ACHN (cell line): Measurements from ENCODE around the gene ZNF497.

Experiments used
- DNase-seq: peaks from one replicate; pipeline ENCODE4 v3.0.0-alpha.2; 2015
- in situ Hi-C: cut with HindIII; loops from 2 replicates; pipeline ENCODE4 v1.10.0; 2017; ENCODE audit warnings: low sequenced_read_pairs, low pct_ligation_motif_present, low pct_unique_long_range_greater_than_20kb

Gene ZNF497

DNA sequence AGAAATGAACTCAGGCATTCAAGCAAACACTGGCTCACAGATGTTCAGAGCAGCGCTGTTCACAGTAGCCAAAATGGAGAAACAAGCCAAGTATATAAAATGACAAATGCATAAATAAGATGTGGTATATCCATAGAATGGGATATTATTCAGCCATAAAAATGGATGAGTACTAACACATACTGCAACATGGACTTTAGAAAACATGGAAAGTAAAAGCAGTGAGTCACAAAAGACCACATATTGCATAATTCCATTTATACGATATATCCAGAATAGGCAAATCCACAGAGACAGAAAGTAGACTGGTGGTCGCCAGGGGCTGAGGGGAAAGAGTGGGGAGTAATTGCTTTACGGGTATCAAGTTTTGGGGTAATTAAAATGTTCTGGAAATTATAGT lies 11.6 kb upstream of the ZNF497 start:
- in situ Hi-C loops = no loop called here
- no peak for DNase-seq

DNA sequence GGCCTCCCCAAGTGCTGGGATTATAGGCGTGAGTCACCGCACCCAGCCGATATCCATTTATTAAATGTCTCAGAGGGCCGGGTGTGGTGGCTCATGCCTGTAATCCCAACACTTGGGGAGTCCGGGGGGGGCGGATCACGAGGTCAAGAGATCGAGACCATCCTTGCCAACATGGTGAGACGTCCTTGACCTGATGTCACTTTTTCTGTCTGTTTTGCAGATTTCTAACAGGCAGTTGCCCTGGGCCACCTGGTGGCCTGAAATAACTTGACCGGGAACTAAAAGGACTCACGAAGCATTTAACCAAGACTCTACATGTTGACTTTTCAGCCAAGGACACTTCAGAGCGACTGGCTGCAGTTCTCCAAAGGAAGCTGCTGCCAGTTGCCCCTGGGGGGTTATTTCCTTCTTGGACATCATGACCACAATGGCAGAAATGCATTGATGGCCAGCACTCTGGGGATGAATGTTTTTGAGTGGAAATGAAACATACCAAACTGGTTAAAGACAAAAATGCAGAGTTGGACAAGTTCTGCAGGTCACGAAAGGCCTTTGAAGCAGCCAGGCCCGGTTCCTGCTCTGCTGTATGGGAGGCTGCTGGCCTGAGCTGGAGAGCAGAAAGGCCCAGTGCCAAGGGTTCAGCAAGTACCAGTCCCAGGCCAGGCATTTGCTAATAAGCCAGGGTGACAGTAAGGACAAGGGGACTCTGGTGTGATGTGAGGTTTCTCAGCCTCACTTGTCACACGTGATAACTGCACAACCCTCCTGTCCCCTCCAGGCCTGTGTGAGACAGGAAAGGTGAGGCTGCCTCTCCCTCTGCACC lies 10.0 kb upstream of the ZNF497 start:
- DNase-seq = no peak
- in situ Hi-C loops = no loop called here

DNA sequence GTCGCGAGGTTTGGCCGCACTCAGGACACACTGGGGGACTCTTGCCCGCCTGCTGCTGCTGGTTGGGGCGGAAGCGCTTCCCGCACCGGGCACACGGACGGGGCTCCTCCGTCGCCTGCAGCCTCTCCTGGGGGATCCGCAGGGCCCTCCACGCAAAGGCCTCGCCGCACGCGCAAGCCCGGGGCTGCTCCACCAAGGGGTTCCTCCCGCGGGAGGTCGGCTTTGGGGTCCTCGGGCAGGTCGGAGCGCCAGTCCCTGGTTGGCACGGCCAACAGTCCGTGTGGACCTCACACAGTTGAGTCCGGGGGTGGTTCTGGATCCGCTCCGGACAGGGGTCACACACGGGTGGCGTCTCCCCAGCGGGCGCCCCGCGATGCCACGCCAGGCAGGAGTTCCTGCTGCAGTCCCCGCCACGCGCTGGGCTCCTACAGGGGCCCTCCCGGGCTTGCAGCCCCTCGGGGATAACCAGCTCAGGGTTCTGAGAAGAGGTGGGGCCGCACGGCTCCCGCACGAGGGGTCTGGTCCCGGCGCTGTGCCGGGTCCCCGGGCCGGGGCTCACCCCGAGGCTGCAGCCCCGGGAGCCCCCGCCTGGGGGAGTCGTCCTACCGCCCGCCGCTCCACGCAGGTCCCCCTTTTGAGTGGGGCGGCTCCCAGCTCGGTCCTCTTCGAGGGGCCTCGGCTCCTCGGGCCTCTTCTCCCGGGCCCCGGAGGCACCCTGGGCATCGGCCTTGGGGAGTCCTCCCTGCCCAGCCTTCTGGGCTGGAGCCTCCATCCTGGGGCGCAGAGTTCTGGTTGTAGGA lies 6.2 kb upstream of the ZNF497 start:
- in situ Hi-C loops = no loop called here
- DNase-seq = no peak

DNA sequence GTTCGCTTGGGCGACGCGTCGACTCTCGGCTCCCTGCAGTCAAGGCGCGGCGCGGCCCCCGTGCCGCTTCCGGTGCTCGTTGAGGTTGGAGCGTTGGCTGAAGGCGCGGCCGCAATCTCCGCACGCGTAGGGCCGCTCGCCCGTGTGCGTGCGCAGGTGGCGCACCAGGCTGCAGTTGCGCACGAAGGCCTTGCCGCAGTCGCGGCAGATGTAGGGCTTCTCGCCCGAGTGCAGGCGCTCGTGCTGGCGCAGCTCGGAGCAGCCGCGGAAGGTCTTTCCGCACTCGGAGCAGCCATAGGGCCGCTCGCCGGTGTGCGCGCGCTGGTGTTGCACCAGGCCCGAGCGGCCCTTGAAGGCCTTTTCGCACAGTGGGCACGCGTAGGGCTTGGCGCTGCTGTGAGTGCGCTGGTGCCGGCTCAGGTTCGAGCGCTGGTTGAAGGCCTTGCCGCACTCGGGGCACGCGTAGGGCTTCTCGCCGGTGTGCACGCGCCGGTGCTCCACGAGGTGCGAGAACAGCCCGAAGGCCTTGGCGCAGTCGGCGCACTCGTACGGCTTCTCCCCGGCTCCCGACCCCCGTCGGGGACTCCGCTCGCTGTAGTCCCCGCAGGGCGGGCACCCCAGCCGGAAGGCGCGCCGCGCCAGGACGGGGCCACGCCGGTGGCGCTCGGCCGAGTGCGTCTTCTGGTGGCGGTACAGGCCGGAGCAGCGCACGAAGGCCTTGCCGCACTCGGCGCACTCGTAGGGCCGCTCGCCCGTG lies 5.3 kb upstream of the ZNF497 start:
- DNase-seq = no peak
- in situ Hi-C loops = no loop called here

DNA sequence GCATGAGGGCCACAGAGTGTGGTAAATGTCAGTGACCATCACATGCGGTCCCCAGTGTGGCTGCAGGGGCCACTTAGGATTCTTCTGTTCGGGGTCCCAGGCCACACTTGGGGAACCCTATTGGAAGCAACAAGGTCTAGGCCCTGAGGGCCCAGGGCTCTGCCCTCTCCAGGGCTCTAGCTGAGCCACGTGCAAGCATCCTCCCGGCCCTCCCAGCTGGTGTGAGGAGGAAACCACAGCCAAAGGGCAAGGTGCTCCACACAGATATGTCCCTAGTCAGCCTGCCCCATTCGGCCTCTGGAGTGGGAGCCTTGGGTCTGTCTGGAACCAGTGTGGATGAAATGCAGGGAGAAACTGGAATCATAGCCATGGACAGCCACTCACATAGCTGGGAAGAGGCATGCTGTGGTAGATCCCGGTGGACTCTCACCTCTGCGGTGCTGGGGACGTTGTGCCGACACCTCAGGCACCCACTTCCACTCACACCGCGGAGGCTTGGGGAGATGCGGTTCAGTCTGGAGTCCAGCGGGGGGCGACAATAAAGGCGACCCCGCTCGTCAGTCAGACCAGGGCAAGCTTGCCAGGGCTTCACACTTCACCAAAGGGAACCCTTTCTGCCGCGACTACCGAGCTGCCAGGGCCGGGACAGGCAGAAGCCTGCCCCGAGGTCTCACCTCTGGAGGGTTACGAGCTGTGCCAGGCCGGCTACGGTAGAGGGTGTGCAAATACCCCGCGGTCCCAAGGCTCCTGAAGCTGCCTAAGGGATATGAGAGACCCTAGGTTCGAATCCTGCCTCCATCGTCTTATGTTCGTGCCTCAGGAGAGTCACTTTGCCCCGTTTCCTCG lies 4.3 kb upstream of the ZNF497 start:
- in situ Hi-C loops = no loop called here

DNA sequence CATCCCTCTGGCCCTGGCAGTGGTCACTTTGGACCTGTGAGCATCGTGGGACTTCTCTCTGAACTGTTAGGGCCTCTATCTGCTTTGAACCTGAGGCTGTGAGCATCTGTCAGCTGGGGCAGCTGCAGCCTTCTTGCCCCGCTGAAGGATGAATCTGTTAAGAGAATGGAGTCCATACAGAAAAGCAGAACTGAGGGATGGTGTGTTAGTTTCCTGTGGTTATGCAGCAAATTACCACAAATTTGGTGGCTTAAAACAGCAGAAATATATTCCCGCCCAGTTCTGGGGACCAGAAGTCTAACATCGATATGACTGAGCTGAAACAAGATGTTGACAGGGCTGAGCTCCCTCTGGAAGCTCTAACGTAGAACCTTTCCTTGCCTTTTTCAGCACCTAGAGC lies 1.6 kb upstream of the ZNF497 start:
- in situ Hi-C loops = no loop called here
- DNase-seq = no peak

More for the DNA sequence above, 4.3 kb upstream of the ZNF497 start:
- DNase-seq = no peak

DNA sequence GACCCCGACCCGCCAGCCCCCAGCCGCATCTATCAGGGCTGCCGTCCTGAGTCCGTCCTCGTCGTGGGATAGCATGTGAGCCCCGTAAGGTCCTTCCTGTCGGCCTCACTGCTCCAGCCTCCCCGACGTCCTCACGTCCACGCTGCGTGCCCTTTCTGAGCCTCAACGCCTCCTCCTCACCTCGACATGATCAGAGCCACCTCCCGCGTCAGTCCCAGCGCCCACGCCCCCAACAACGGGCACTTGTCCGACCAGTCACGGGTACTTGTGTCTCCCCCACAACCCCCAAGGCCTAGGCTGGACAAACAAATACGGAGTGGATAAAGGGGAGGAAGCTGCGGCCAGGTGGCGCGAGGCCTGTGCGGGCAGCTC lies 665 bp downstream of the ZNF497 start:
- in situ Hi-C loops = no loop called here
- peak; percentile 38 for DNase-seq

DNA sequence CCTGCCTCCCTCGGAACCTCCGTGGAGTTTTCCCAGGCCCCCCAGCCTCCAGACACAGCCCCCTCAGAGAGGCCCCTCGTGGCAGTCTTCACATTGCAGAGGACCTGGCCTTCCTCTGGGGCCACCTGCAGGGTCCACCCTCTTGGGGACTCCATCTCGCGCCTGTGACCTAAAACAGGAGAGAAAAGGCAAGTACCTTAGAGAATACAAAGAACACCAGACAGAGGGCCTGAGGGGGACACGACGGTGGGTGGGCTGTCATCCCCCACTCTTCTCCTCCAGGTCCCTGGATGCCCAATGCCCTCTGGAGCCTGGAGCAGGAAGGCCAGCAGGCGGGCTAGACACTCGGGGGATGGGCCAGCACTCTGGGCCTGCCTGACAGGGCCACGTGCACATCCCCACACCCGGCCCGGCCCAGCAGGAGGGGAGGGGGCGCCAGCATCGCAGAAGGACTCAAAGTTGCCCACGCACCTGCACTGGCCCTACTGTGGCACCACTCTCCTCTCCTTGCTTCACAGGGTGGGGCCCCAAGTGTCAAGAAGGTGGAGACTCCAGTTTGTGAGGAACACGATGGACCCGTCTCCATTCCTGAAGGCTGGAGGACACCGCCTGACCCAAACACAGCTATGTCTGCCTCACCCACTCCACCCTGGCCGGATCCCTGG lies 4.9 kb downstream of the ZNF497 start:
- in situ Hi-C loops = no loop called here
- no peak for DNase-seq

DNA sequence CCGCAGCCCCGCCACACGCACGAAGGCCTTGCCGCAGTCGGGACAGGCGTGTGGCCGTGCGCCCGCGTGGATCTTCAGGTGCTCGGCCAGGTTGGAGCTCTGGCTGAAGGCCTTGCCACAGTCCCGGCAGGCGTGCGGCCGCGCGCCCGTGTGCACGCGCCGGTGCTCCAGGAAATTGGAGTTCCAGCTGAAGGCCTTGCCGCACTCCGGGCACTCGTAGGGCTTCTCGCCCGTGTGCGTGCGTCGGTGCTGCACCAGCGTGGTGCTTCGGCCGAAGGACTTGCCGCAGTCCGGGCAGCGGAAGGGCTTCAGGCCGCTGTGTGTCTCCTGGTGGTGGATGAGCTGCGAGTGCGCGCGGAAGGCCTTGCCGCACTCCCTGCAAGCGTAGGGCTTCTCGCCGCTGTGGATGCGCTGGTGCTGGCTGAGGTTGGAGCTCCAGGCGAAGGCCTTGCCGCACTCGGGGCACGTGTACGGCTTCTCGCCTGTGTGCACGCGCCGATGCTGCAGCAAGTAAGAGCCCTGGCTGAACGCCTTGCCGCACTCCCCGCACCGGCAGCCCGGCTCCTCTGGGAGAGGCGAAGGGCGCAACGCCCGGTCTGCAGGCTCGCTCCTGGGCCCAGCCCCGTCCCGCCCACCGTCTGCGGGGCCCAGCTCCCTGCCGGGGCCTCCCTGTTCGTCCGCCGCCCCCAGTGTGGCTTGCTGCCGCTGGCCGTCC lies 5.6 kb downstream of the ZNF497 start:
- in situ Hi-C loops = no loop called here
- DNase-seq = no peak

DNA sequence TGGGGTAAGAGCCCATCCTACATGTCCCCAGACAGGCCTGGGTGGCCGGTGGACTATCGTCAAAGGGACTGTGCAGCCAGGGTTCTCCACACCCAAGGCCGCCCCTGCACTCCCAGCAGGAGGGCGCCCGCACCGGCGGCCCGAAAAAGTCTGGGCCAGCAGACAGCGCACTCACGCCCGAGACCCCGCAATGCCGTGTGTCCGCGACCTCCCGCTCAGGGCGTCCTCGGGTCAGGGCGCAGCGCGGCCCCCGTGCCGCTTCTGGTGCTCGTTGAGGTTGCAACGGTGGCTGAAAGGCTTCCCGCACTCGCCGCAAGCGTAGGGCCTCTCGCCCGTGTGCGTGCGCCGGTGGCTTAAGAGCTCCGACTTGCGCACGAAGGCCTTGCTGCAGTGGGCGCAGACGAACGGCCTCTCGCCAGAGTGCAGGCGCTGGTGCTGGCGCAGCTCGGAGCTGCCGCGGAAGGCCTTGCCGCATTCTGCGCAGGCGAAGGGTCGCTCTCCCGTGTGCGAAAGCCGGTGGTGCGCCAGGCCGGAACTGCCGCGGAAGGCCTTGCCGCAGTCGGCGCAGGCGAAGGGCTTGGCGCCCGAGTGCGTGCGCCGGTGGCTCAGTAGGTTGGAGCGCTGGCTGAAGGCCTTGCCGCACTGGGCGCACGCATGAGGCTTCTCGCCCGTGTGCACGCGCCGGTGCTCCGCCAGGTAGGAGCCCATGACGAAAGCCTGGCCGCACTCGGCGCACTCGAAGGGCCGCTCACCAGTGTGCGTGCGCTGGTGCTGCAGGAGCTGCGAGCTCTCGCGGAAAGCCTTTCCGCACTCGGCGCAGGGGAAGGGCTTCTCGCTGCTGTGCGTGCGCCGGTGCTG lies 6.4 kb downstream of the ZNF497 start:
- in situ Hi-C loops = no loop called here
- DNase-seq = no peak

DNA sequence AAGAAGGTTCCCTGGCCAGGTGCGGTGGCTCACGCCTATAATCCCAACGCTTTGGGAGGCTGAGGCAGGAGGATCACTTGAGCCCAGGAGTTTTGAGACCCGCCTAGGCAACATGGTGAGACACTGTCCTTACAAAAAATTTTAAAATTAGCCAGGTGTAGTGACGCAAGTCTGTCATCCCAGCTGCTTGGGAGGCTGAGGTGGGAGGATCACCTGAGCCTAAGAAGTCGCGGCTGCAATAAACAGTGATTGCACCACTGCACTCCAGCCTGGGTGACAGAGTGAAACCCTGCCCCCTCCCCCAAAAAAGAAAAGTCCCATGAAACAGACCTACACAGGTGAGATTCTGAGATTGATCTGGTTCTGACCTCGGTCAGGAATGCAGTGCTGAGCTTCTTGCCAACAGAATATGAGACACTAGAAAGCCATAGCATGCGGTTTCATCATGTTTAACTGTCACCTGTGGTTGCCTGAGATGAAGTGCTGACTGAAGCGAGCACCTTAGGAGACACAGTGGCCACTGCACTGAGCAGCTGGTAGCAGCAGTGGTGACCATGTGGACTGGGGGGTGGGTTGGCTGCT lies 7.2 kb downstream of the ZNF497 start:
- no peak for DNase-seq
- in situ Hi-C loops = no loop called here

DNA sequence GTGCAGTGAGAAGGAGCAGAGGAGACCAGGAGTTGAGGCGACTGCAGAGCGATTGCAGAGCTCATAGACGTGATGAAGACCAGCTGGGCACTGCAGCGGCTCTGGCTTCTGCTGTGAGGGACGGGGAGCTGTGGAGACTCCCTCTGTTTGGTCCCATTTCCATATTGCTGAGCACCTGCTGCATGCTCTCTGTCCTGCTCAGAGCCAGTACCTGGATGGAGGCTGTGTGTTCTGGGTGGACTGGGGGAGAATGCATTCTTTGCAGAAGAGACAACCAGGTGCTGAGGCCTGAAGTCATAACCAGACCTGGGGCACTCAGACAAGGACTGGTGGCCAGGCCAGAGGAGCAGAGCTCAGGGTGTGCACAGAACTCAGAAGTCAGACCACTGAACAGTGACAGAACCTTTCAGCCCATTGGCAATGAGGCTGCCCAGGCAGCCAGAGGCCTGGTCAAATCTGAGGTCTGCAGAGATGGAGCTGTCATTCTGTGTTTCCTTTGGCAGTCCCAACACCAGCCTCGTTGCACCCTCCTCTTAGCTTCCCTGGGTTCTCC lies 8.0 kb downstream of the ZNF497 start:
- DNase-seq = no peak
- in situ Hi-C loops = no loop called here

DNA sequence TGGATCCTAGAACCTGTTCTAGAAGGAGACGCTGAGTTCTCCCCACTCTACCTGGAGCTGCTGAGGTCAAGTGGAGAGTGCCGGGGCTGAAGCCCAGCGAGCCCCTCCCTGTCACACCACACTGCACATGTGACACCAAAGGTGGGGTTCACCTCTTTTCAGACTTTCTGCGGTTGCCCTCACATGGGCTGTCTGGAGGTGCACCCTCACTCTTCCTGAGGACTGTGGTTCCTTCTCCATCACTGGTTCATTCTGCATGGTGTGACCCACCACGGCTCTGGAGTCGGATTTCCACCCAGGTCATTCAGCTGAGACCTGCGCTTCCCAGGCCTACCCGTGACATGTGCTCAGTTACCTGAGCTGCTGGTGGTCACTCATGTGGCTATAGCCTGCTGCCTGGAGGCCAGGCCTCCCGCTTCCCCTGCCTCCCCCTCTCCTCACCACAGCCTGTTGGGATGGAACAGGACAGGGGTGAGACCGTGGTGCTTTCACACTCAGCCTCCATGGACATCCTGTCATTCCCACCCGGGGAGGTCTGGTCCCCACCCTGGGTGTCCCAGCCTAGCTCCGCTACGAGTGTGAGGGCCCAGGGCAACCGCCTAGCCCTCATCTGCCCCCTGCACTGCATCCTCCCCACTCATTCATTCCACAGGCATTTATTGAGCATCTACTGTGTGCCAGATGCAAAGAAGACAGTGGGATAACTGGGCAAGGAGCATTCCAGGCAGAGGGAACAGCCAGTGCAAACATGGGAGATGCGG lies 8.7 kb downstream of the ZNF497 start:
- no peak for DNase-seq
- in situ Hi-C loops = no loop called here

DNA sequence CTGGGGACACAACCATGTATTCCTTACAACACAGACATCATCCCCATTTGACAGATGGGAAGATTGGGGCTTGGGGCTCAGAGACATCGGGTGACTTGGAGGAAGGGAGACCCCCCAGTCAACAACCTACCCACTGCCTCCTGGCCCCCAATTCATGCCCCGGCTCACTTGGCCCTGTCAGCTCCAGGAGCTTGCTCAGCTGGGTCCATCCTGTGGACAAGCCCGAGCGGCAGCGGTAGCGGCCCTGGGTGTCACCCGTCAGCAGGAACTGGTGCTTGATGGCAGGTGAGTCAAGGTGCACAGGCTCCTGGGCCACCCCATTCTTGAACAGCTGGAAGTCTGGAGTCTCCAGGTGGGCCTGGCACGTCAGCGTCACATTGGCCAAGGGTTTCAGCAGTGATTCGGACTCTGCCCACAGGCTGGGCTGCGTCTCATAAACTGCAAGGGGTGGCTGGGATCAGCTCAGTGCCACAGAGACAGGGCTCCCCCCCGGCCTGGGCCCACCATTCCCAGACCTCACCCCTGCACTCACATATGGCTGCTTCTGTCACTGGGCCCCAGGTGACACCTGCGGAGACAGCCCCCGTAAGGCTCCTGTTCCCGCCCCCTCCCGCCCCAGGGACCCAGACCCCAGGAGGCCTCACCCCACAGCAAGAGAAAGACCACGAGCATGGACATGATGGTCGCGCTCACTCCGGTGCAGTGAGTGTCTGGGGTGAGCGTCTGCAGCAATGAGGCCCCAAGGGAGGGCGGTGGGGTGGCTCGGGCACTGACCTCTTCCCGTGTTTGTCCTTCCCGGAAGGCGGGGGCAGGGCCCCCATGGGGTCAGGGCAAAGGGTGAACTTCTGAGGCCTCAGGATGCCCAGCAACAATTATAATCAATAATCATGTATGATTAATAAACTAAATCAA lies 9.5 kb downstream of the ZNF497 start, which contains the start of gene A1BG:
Gene A1BG (minus strand): TSS at position 733 of the 912 bp plus-strand sequence. CDS start 55 bp downstream, at position 678.
- in situ Hi-C loops = no loop called here
- no peak for DNase-seq
